ENCODE measurements around the gene ASH1L. TPM values are rescaled to one million over a fixed set of nuclear protein-coding genes. Genes with fewer than 3 reads are reported as not detected.
"Not testable (repeated sequence)": the region's sequence is repeated elsewhere in the genome, so short reads cannot be mapped to it uniquely, and the experiment has no call there.

The ASH1L gene
- polyA plus RNA-seq, 1 experiment: 30.6 TPM

DNA sequence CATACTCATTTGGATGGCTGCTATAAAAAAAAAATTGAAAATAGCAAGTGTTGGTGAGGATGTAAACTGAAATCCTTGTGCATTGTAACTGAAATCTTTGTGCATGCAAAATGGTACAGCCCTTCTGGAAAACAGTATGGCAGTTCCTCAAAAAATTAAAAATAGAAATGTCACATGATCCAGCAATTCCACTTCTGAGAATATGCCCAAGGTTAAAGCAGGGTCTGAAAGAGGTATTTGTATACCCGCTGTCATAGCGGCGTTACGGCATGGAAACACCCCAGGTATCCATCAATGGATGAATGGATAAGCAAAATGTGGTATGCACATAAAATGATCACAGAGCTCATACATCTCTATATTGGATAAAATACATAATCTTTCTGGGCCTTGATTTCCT, 125.2 kb downstream of the ASH1L start:
- POLR2A ChIA-PET: no interaction called here
- no peak for TF ChIP-seq CTCF (IDR thresholded peaks at IDR 0.05; ENCODE audit: low read depth, low read length)
- H3K4me3 ChIP-seq (ENCODE audit: low read depth, low read length): no peak overlapping the region

DNA sequence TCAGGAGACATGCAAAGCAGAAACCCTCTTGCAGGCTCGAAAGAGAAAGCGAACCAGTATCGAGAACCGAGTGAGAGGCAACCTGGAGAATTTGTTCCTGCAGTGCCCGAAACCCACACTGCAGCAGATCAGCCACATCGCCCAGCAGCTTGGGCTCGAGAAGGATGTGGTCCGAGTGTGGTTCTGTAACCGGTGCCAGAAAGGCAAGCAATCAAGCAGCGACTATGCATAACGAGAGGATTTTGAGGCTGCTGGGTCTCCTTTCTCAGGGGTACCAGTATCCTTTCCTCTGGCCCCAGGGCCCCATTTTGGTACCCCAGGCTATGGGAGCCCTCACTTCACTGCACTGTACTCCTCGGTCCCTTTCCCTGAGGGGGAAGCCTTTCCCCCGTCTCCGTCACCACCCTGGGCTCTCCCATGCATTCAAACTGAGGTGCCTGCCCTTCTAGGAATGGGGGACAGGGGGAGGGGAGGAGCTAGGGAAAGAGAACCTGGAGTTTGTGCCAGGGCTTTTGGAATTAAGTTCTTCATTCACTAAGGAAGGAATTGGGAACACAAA, 128.7 kb downstream of the ASH1L start:
- POLR2A ChIA-PET: not testable (repeated sequence)

More for the DNA sequence above, 125.2 kb downstream of the ASH1L start:
- no peak for DNase-seq (ENCODE audit: low read depth, low spot score)
- H3K9me3 ChIP-seq (ENCODE audit: control insufficient read depth, insufficient read depth, low read length): no peaks in the 10 kb centered on the region; the same call in 1 of the 2 replicates
- no peaks in the 10 kb centered on the region for H3K27me3 ChIP-seq (ENCODE audit: control insufficient read depth, insufficient read depth, low read length)
- no peak overlapping the region for H3K27ac ChIP-seq (ENCODE audit: low read depth, low read length)
- CTCF ChIA-PET: interaction anchor here (1.5 kb wide), 1 partner anchor 8 kb away, joined by 3 read pairs; no protein-coding TSS in a partner anchor

DNA sequence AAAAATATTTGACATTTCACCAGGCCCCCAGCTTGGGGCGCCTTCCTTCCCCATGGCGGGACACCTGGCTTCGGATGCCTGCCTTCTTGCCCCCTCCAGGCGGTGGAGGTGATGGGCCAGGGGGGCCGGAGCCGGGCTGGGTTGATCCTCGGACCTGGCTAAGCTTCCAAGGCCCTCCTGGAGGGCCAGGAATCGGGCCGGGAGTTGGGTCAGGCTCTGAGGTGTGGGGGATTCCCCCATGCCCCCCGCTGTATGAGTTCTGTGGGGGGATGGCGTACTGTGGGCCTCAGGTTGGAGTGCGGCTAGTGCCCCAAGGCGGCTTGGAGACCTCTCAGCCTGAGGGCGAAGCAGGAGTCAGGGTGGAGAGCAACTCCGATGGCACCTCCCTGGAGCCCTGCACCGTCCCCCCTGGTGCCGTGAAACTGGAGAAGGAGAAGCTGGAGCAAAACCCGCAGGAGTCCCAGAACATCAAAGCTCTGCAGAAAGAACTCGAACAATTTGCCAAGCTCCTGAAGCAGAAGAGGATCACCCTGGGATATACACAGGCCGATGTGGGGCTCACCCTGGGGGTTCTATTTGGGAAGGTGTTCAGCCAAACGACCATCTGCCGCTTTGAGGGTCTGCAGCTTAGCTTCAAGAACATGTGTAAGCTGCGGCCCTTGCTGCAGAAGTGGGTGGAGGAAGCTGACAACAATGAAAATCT, 129.3 kb downstream of the ASH1L start:
- POLR2A ChIA-PET; DNase-seq (ENCODE audit: low read depth, low spot score); H3K9me3 ChIP-seq (ENCODE audit: control insufficient read depth, insufficient read depth, low read length); H3K27ac ChIP-seq (ENCODE audit: low read depth, low read length); CTCF ChIA-PET; H3K27me3 ChIP-seq (ENCODE audit: control insufficient read depth, insufficient read depth, low read length); H3K4me3 ChIP-seq (ENCODE audit: low read depth, low read length): not testable (repeated sequence)

More for the DNA sequence above, 128.7 kb downstream of the ASH1L start:
- H3K9me3 ChIP-seq (ENCODE audit: control insufficient read depth, insufficient read depth, low read length); H3K27me3 ChIP-seq (ENCODE audit: control insufficient read depth, insufficient read depth, low read length); DNase-seq (ENCODE audit: low read depth, low spot score); H3K4me3 ChIP-seq (ENCODE audit: low read depth, low read length); H3K27ac ChIP-seq (ENCODE audit: low read depth, low read length); CTCF ChIA-PET: not testable (repeated sequence)

DNA sequence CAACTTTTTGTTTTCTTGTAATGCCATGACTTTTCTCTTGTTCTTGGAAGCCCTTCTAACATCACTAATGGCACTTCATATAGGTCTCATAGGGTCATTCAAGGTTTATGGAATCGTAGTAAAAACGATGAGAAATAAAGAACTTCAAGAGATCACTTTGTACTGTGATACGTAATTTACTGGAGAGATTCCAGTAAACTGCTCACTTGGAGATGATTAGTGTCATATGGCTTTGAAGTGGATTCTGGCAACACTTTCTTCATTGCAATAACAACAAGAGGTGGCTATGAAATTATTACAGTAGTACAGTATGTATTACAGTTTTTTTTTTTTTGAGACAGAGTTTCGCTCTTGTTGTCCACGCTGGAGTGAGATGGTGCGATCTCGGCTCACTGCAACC, 138.5 kb downstream of the ASH1L start:
- H3K9me3 ChIP-seq (ENCODE audit: control insufficient read depth, insufficient read depth, low read length): peaks cover 4% of the 10 kb centered on the region; the same call in 1 of the 2 replicates
- TF ChIP-seq CTCF (IDR thresholded peaks at IDR 0.05; ENCODE audit: low read depth, low read length): no peak
- H3K27me3 ChIP-seq (ENCODE audit: control insufficient read depth, insufficient read depth, low read length): no peaks in the 10 kb centered on the region
- no peak for DNase-seq (ENCODE audit: low read depth, low spot score)
- CTCF ChIA-PET: no interaction called here
- POLR2A ChIA-PET: no interaction called here
- no peak overlapping the region for H3K27ac ChIP-seq (ENCODE audit: low read depth, low read length)
- no peak overlapping the region for H3K4me3 ChIP-seq (ENCODE audit: low read depth, low read length)

DNA sequence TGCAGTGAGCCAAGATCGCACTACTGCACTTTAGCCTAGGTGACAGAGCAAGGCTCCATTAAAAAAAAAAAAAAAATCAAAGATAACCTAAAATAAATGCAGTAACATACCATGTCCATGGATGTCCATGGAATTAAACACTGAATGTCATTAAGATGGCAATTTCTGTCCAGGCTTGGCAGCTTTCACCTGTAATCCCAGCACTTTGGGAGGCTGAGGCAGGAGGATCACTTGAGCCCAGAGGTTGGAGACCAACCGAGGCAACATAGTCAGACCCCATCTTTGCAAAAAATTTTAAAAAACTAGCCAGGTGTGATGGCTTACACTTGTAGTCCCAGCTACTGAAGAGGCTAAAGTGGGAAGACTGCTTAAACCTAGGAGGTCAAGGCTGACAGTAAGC, 141.8 kb downstream of the ASH1L start:
- Histone ChIP-seq H3K27ac (ENCODE audit: low read depth, low read length) (no peak overlapping the region), H3K9me3 (ENCODE audit: control insufficient read depth, insufficient read depth, low read length) (peaks cover 4% of the 10 kb centered on the region; the same call in 1 of the 2 replicates), H3K27me3 (ENCODE audit: control insufficient read depth, insufficient read depth, low read length) (no peaks in the 10 kb centered on the region), H3K4me3 (ENCODE audit: low read depth, low read length) (no peak overlapping the region)
- DNase-seq (ENCODE audit: low read depth, low spot score): no peak
- ChIA-PET CTCF (interaction anchor here (0.7 kb wide), 1 partner anchor 261 kb away, joined by 8 read pairs; no protein-coding TSS in a partner anchor), POLR2A (no interaction called here)
- TF ChIP-seq CTCF (IDR thresholded peaks at IDR 0.05; ENCODE audit: low read depth, low read length): no peak

DNA sequence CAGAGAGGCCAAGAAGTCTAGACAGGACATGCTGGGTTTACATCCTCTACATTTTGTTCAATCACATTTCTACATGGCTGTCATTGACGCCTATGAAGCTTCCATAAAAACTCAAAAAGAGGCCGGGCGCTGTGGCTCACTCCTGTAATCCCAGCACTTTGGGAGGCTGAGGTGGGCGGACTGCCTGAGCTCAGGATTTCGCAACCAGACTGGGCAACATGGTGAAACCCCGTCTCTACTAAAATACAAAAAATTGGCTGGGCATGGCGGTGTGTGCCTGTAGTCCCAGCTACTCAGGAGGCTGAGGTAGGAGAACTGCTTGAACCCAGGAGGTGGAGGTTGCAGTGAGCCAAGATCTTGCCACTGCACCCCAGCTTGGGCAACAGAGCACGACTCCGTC, 150.8 kb downstream of the ASH1L start:
- CTCF ChIA-PET: interaction anchor here (1.3 kb wide), 1 partner anchor 50 kb away, joined by 3 read pairs; no protein-coding TSS in a partner anchor
- POLR2A ChIA-PET: interaction anchor here (0.6 kb wide), 2 partner anchors 102 to 308 kb away, joined by 7 read pairs; no protein-coding TSS in a partner anchor

More for the DNA sequence above, 150.8 kb downstream of the ASH1L start:
- H3K27me3 ChIP-seq (ENCODE audit: control insufficient read depth, insufficient read depth, low read length); H3K4me3 ChIP-seq (ENCODE audit: low read depth, low read length); DNase-seq (ENCODE audit: low read depth, low spot score); H3K9me3 ChIP-seq (ENCODE audit: control insufficient read depth, insufficient read depth, low read length); H3K27ac ChIP-seq (ENCODE audit: low read depth, low read length): not testable (repeated sequence)
